Forelimb muscle (tissue), 1 donor: ENCODE results near the gene WASHC4. TPM values are rescaled to one million over a fixed set of nuclear protein-coding genes. Genes with fewer than 3 reads are reported as not detected.
A peak's percentile ranks its signal among the peaks of the same experiment; 100 is the strongest.

Source experiments
- DNase-seq: peaks from one replicate; pipeline ENCODE4 v3.0.0-alpha.2; 2013; ENCODE audit warnings: low read depth
- polyA plus RNA-seq: library from polyadenylated mRNA; unstranded; fragments of 120-200 nt; gene quantifications from one replicate; pipeline ENCODE4 v1.2.1, GENCODE V29; 2013; ENCODE audit not compliant: insufficient read length

The WASHC4 gene, protein sequence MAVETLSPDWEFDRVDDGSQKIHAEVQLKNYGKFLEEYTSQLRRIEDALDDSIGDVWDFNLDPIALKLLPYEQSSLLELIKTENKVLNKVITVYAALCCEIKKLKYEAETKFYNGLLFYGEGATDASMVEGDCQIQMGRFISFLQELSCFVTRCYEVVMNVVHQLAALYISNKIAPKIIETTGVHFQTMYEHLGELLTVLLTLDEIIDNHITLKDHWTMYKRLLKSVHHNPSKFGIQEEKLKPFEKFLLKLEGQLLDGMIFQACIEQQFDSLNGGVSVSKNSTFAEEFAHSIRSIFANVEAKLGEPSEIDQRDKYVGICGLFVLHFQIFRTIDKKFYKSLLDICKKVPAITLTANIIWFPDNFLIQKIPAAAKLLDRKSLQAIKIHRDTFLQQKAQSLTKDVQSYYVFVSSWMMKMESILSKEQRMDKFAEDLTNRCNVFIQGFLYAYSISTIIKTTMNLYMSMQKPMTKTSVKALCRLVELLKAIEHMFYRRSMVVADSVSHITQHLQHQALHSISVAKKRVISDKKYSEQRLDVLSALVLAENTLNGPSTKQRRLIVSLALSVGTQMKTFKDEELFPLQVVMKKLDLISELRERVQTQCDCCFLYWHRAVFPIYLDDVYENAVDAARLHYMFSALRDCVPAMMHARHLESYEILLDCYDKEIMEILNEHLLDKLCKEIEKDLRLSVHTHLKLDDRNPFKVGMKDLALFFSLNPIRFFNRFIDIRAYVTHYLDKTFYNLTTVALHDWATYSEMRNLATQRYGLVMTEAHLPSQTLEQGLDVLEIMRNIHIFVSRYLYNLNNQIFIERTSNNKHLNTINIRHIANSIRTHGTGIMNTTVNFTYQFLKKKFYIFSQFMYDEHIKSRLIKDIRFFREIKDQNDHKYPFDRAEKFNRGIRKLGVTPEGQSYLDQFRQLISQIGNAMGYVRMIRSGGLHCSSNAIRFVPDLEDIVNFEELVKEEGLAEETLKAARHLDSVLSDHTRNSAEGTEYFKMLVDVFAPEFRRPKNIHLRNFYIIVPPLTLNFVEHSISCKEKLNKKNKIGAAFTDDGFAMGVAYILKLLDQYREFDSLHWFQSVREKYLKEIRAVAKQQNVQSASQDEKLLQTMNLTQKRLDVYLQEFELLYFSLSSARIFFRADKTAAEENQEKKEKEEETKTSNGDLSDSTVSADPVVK
- 33.0 TPM for polyA plus RNA-seq

DNA sequence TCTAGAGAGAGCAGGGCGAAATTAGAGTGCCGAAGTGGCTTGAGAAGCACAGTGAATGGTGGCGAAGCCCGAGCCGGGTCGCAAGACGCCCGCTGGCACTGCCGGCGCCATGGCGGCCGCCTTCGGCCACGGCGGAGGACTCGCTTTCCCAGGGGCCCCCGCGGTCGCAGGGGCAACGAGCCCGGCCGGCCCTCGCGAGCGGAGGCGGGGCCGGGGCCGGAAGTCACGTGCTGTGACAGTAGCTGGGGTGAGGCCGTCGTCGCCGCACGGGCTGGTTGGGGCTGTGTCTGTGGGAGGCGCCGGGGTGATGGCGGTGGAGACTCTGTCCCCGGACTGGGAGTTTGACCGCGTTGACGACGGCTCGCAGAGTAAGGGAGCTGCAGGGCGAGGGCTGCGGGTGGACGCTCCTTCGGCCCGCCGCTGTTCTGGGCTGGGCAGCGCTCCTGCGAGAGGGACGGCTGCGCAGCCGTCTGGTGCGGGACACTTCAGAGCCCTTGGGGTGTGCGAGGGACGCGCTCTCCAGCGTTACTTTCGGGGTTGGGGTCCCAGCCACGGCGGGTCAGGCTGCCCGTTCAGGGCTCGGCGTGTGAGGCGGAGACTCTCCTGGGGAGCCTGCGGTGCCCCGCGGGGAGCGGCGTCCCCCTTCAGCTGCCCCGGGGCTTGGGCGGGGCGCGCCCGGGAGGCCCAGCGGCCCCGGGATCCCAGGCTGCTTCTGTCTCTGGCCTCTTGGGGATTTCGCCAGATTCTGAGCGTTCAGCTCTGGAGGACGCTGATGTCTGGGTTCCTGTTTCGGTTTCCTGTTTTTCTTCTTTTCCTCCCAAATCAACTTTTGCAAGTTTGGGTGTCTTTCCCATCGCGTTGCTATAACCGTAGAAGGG, at the start of gene WASHC4:
WASHC4 (plus strand) TSS at position 238 of the 878 bp plus-strand sequence; CDS start at position 308, 70 bp downstream.
- DNase-seq = peak; percentile 79

DNA sequence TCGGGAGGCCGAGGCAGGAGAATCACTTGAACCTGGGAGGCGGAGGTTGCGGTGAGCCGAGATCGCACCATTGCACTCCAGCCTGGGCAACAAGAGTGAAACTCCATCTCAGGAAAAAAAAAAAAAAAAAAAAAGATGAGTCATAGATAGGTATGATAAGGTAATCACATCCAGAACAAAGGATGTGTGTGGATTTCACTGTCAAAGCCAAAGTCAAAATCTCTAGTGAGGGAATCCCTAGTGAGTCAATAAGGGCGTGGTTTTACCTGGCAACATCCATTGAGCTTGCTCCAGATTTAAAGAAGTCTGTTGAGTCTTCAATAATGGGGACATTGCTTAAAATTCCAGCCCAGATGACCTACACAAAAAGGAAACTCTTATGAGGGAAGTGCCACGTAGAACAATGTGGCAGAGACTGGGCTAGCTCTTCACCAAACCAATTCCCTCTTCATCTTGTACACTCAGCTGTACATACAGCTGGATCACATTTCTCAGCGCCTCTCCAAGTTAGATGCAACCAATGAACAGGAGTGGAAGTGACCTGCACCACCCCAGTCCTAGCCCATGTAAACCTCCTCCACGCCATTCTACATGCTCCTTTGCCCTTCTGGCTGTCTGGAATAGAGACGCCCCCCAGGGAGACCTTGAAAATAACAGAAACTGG, 46.7 kb upstream of the WASHC4 start:
- DNase-seq = no peak

DNA sequence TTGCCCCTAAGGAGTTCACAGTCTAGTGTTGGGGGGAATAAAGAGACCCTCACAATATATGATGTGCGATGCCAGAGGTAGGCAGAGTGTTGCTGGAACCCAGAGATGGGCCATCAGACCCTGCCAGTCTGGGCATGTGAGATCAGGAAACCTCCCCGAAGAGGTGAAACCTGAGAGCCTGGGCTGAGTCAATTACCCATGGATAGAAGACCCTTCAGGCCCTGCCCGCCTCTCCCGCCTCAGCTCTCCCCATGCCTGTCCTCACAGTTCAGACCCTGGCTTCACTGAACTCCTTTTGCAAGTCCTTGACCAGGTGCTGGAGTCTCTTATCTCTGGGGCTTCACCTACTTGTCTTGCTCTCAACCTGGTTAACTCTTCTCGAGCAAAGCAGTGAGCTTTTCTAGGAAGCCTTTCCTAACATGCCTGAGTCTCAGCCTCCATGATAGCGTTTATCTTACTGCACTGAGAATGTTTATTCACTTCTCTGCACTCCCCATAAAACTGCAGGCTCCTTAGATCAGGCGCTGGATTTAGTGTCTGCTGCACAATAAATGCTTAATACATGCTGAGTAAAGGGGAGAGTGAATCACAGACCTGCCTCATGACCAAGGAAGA, 42.9 kb upstream of the WASHC4 start:
- DNase-seq = no peak

DNA sequence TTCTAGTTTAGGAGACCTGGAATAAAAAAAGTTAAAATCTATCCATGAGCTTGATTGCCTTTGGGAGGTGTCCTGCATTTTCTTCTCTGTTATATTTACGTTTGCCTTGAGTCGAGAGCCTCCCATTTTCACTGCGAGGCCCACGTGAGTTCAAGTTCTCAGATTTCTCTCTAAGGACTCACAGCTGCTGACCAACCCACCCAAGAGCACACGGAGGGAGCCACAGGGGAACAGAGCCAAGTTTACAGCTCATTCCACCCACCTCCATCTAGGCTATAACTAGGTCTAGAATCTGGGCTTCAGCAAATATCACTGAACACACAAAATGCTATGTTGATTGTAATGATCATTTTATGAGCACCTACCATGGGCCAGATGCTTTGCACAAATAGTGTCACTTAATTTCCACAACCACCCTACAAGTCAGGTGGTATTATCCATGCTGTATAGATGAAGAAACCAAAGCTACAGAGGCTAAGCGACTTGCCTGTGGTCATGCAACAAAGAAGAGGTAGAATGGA, 40.0 kb upstream of the WASHC4 start:
- no peak for DNase-seq

DNA sequence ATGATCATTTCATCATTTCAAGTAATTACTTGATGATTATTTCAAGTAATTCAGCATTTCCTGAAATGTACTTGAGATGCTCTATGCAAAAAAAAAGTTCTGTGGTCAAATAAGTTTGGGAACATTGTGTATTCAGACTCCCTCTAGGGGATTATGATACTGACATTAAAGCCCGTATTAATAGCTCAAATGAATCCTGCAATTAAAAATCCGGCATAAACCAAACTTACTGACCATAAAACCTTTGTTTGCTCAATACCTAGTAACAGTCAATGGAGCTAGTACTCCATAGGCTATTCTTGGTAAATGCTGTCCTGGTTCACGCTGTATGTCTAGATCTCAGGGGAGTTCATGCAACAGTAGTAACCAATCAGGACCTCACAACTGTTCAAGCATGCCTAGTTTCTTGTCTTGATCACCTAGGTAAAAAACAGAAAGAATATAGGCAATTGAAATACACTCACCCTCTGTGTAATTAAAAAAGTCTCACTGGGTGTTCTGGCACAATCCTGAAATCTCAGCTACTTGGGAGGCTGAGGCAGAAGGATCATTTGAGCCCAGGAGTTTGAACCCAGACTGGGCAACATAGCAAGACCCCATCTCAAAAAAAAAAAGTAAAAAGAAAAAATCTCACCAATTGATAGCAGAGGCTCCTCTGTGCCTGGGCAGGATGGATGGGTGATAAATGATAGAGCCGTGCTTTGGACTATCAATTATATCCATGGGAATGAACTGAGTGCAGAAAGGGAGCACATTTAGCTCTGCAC, 37.4 kb upstream of the WASHC4 start:
- no peak for DNase-seq

DNA sequence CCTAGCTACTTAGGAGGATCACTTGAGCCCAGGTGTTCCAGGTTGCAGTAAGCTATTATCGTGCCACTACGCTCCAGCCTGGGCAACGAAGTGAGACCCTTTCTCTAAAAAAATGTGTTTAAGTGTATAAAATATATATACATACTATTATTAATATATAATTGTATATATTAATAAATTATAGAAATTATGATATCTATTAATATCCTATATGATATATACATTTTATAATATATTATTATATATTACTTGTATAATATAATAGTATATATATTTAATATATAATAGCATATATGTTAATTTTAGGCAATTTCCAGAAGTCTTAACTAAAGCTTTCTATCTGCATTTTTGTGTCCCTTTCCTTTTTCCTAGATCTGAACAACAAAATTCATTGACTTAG, 35.5 kb upstream of the WASHC4 start:
- DNase-seq = no peak

DNA sequence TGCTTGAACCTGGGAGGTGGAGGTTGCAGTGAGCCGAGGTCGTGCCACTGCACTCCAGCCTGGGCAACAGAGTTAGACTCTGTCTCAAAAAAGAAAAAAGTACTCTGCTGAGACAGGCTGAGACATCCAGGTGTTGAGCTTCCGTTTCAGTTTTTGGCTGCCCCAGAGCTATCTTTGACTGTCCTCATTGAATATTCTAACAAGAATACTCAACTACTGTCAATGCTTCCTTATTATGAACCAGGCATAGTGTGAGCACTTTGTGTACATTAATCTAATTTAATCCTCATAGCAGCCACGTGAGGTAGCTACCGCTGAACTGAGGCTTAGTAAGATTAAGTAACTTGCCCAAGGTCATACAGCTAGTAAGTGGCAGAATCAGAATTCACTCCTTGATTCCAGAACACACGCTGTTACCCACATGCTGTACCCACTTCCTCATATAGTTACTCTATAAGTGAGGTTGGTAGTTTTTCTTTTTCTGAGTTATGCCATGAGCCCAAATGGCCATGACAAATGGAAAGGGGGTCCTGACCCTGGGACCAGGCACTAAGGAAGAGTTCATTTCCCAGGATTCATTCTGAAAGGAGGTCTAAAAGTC, 34.5 kb upstream of the WASHC4 start:
- no peak for DNase-seq

DNA sequence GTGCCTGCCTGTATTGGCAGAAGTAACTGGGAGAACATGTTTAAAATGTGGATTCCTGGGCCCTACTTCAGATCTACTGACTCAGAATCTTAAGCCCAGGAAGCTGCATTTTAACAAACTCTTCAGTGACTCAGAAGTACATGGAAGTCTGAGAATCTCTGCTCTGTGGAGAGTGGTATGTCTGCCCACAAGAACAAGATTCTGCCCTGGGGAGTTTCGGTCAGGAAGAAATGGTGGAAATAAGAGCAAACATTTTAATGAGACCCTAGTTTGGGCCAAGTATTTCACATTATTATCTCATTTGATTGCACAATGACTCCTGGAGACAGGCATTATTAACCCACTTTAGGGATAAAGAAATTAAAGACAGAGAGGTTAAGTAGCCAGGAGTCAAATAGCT, 31.4 kb upstream of the WASHC4 start:
- DNase-seq = no peak

DNA sequence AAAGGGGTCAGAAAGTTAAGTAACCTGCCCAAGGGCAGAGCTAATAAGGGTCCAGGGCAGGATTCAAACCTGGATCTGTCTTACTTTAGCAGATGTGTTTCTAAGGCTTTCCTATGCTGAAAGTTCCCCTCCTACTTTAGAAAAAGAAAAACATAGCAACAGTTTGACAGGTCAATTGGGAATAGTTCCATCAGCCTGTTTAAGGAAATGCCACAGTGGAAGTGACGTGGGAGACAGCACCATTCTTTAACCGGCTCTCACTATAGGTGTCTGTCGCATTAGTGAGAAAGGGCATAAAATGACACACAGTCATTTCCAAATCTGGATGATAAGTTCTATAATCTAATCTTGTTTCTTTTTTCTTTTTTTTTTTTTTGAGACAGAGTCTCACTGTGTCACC, 30.6 kb upstream of the WASHC4 start:
- DNase-seq = no peak

DNA sequence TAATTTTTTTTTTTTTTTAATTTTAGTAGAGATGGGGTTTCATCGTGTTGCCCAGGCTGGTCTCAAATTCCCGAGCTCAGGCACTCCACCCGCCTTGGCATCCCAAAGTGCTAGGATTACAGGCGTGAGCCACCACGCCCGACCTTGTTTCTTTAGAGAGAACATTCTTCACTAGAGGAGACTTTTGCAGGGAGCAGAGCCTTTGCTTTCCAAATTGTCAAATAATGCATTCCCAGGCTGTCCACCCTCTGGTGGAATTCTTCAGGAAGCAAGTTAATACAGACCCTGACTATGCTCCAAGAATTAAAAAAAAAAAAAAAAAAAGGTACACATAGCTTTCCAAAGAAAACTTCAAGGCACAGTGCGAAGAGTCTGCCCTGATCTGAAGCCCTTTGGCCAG, 30.1 kb upstream of the WASHC4 start:
- no peak for DNase-seq

DNA sequence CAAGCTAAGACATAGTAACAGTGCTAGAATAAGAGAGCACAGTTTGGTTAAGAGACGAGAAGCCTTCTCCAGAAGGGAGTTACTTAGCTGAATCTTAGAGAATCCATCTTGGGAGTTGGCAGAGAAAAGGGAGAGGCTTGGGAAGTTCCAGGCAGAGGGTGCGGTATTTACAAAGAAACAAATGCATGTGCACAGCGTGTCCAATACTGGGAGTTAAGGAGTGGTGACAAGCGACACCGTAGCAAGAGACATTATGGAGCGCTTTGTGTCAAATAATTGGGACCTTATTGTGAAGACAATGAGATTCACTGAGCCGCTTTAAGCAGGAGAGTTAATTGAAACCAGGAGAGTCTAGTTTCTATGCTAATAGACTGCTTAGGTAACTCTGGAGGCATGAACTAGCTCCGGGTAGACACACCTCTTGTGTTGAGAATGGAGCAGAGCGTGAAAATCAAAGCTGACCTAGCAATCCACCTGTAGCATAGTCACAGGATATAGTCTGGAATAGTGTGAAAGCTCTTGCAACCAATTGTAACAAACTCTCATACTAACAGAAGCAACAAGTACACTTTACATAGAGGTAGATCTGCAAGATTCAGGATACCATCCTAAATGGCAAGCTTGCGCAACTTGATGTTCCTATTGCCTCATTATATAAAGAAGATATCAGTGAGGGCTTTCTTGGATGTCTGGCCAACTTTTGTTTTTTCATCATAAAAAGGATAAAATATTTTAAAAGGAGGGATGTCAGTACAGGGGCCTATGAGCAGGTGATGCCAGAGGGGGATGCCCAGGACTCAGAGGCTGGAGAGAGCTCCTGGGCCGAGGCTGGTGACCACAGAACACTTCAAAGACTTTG, 28.6 kb upstream of the WASHC4 start:
- no peak for DNase-seq

DNA sequence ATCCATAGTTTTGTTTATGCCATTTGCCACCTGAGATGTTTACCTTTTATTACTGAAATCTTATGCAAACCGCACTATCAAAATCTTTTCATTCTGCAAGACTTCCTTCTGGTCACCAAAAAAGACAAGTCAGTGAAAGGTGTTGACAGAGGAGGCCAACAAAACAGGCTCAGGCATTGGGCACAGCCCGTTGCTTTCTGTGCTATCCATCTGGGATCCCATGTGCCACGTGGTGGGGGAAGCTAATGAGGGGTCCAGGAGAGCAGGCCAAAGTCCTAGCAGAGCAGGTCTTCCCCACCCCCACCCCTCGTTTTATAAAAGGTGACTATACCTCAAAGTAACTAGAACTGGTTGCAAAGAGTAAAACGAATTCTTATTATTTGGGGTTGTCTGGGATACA, 24.5 kb upstream of the WASHC4 start:
- no peak for DNase-seq

DNA sequence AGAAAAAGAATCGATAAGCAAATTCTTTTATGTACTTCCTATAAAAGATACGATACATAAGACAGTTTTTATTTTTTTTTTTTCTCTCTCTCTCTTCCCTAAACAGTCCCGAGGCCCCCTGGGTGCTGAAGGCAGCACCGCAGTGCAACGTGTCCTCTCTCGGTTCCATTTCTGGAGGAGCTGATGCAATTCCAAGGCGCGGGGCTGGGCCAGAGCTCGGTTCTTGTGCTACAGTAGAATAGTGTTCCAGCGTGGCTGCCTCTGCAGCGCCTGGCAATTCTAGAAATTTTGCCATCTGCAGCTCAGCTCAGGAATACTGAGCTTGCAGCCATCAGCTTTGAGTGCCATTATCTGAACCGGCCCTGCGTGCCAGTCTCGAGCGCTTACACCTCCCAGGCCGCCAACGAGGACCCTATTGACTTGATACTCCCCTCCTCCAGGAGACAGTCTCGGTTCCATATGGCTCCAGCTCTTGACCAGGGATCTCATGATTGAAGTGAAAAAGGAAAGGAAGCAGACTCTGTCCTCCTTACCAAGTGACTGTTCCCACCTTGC, 23.9 kb upstream of the WASHC4 start:
- DNase-seq = no peak

DNA sequence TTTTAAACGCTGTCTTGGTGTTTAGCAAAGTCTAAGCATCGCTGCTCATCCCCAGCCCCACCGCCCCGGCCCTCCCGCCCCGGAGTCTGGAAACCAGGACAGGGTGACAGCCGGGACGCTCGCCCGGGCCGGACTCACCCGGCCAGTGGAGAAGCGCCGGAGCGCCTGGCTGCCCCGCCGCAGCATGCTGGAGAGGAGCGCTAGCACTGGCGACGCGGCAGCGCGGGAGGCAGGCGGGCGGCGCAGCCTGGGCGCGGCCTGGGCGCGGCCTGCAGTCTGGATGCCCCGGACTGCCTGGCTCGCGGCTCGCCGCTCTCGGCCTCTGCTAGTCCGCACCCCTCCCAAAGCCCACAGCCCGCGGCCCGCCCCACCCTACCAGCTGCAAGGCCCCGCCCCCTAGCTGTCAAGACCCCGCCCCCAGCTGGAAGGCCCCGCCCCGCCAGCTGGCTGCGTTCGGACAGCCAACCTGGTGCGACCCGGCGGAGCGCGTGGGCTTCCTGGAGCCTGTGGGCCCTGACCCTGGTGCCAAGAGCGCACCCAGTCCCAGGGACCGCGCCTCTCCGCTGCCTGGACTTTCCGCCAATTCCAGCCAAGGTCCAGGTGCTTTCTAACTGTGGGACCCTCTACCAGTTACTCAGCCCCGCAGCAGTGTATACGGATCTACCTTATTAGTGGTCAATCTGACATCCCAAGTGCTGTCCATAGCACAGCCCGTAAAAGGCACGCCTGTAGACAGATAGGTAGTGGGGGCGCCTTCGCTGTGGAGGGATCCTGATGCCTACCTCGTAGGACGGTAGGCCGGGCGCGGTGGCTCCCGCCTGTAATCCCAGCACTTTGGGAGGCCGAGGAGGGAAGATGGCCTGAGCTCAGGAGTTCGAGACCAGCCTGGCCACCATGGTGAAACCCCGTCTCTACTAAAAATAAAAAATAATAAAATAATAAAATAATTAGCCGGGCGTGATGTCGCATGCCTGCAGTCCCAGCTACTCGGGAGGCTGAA, 23.0 kb upstream of the WASHC4 start, which contains the start of gene ALDH1L2:
ALDH1L2 (minus strand) TSS at position 208 of the 1,000 bp plus-strand sequence; CDS start at position 186, 22 bp downstream.
- DNase-seq = no peak

DNA sequence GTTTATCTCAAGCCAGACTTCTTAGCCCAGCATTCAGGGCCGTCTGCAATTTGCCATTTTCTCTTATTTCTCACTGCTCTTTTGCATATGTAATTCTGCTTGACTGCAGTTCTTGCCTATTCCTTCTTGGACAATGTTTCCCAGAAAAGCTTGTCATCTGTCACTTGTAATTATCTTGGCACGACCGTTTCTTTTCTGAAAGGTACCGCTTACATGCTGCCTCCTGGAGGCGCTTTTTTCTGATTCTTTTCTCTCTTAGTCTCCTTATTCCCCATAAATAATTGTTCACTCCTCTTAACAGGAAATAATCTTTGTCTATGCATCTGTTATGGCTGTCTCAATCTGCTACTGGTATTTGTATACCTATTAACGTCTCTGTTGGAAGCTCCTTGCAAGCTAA, 22.0 kb upstream of the WASHC4 start:
- DNase-seq = no peak

DNA sequence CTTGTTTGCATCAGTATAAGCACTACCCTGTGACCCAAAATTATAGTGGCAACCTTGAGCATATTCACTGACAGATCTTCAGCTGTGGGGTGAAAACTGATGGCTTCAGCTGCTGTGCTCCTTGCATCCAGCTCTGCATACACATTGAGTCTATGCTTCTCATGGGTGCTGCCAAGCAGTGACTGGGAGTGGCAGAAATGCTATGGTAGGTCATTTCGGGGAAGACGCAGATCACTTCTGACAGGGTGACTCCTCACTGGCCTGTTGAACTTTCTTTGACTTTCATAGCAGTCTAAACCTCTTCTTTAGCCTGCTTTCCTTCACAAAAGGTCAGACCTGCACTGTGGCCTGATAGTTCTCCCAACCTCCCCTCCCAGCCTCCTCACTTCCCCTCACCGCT, 17.7 kb upstream of the WASHC4 start:
- DNase-seq = no peak
